ENCODE measurements around the gene KDM1A.
"Not testable (repeated sequence)": the region's sequence is repeated elsewhere in the genome, so short reads cannot be mapped to it uniquely, and the experiment has no call there.

KDM1A gene

GRCh38 chr1:23002218-23002617, 17.1 kb upstream of the KDM1A start:
- H3K4me1 ChIP-seq (ENCODE audit: insufficient read depth, low read length, poor library complexity, severe bottlenecking); H3F3A ChIP-seq (ENCODE audit: low read depth); H4K20me1 ChIP-seq (ENCODE audit: insufficient read depth, low read length, poor library complexity, severe bottlenecking); H3K9me3 ChIP-seq (ENCODE audit: insufficient read depth, low read depth, low read length); H3K9ac ChIP-seq (ENCODE audit: low read depth, low read length, poor library complexity, severe bottlenecking); H3K4me2 ChIP-seq (ENCODE audit: low read depth, low read length, poor library complexity, severe bottlenecking); H3K79me2 ChIP-seq (ENCODE audit: insufficient read depth, low read length); H3K36me3 ChIP-seq (ENCODE audit: insufficient read depth, low read length); H3K9me2 ChIP-seq (replicated peaks; ENCODE audit: low read depth, low read length); H3K27me3 ChIP-seq (ENCODE audit: insufficient read depth, low read length, poor library complexity, severe bottlenecking); H2AFZ ChIP-seq (ENCODE audit: low read length); H3K4me3 ChIP-seq (ENCODE audit: low read length, poor library complexity, severe bottlenecking): not testable (repeated sequence)

DNA sequence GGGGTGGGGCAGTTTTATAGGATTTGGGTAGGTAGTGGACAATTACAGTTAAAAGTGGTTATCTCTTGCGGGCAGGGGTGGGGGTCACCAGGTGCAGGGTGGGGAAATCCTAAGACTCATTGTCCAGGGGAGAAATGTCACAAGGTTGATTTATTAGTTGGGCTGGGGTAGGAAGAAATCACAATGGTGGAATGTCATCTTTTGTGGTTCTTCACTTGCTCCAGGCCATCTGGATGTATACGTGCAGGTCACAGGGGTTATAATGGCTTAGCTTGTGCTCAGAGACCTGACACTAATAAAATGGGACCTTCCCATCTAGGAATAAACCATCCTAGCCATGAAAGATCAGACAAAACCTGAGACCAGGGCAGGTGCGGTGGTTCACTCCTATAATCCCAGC, 15.2 kb upstream of the KDM1A start:
- H3K79me2 ChIP-seq (ENCODE audit: insufficient read depth, low read length): no peaks in the 10 kb centered on the region
- H3K4me2 ChIP-seq (ENCODE audit: low read depth, low read length, poor library complexity, severe bottlenecking): no peak overlapping the region
- no peak overlapping the region for H3K4me3 ChIP-seq (ENCODE audit: low read length, poor library complexity, severe bottlenecking)
- H3K27me3 ChIP-seq (ENCODE audit: insufficient read depth, low read length, poor library complexity, severe bottlenecking): no peaks in the 10 kb centered on the region
- no peaks in the 10 kb centered on the region for H3K9me3 ChIP-seq (ENCODE audit: insufficient read depth, low read depth, low read length)
- TF ChIP-seq, protein P1, sequence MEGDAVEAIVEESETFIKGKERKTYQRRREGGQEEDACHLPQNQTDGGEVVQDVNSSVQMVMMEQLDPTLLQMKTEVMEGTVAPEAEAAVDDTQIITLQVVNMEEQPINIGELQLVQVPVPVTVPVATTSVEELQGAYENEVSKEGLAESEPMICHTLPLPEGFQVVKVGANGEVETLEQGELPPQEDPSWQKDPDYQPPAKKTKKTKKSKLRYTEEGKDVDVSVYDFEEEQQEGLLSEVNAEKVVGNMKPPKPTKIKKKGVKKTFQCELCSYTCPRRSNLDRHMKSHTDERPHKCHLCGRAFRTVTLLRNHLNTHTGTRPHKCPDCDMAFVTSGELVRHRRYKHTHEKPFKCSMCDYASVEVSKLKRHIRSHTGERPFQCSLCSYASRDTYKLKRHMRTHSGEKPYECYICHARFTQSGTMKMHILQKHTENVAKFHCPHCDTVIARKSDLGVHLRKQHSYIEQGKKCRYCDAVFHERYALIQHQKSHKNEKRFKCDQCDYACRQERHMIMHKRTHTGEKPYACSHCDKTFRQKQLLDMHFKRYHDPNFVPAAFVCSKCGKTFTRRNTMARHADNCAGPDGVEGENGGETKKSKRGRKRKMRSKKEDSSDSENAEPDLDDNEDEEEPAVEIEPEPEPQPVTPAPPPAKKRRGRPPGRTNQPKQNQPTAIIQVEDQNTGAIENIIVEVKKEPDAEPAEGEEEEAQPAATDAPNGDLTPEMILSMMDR (conservative IDR thresholded peaks at IDR 0.05; ENCODE audit: low read length): no peak
- no peak for TF ChIP-seq EZH2phosphoT487 (IDR thresholded peaks at IDR 0.05; ENCODE audit: borderline replicate concordance)
- no peaks in the 10 kb centered on the region for H3K9me2 ChIP-seq (replicated peaks; ENCODE audit: low read depth, low read length)
- no peak overlapping the region for H2AFZ ChIP-seq (ENCODE audit: low read length)
- H3K4me1 ChIP-seq (ENCODE audit: insufficient read depth, low read length, poor library complexity, severe bottlenecking): no peaks in the 10 kb centered on the region
- no peaks in the 10 kb centered on the region for H4K20me1 ChIP-seq (ENCODE audit: insufficient read depth, low read length, poor library complexity, severe bottlenecking)
- H3K9ac ChIP-seq (ENCODE audit: low read depth, low read length, poor library complexity, severe bottlenecking): no peak overlapping the region
- H3F3A ChIP-seq (ENCODE audit: low read depth): no peaks in the 10 kb centered on the region
- no peaks in the 10 kb centered on the region for H3K36me3 ChIP-seq (ENCODE audit: insufficient read depth, low read length)

DNA sequence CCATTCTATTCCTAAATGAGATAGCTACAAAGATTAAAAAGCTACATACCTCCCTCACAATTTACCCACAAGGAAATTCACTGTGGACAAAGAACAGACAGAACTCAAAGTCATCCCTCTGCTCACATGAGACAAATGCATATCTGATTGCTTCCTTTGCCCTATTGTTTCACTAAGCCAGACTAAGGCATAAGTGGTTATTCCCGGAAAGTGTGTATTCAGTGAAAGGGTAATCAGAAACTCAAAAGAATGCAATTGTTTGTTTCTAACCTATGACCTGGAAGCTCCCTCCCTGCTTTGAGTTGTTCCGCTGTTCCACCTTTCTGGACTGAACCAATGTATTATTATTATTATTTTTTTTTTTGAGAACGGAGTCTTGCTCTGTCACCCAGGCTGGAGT, 14.5 kb upstream of the KDM1A start:
- not testable (repeated sequence) for H3K9me3 ChIP-seq (ENCODE audit: insufficient read depth, low read depth, low read length); H3K79me2 ChIP-seq (ENCODE audit: insufficient read depth, low read length); H3K36me3 ChIP-seq (ENCODE audit: insufficient read depth, low read length); H3F3A ChIP-seq (ENCODE audit: low read depth); H3K9me2 ChIP-seq (replicated peaks; ENCODE audit: low read depth, low read length); H3K4me3 ChIP-seq (ENCODE audit: low read length, poor library complexity, severe bottlenecking); H2AFZ ChIP-seq (ENCODE audit: low read length); H4K20me1 ChIP-seq (ENCODE audit: insufficient read depth, low read length, poor library complexity, severe bottlenecking); H3K27me3 ChIP-seq (ENCODE audit: insufficient read depth, low read length, poor library complexity, severe bottlenecking); H3K4me2 ChIP-seq (ENCODE audit: low read depth, low read length, poor library complexity, severe bottlenecking); H3K4me1 ChIP-seq (ENCODE audit: insufficient read depth, low read length, poor library complexity, severe bottlenecking); H3K9ac ChIP-seq (ENCODE audit: low read depth, low read length, poor library complexity, severe bottlenecking)

- no peaks in the 10 kb centered on the region for H3F3A ChIP-seq (ENCODE audit: low read depth)
- H3K9ac ChIP-seq (ENCODE audit: low read depth, low read length, poor library complexity, severe bottlenecking): no peak overlapping the region
- no peaks in the 10 kb centered on the region for H3K4me1 ChIP-seq (ENCODE audit: insufficient read depth, low read length, poor library complexity, severe bottlenecking)
- no peak overlapping the region for H2AFZ ChIP-seq (ENCODE audit: low read length)
- no peaks in the 10 kb centered on the region for H3K27me3 ChIP-seq (ENCODE audit: insufficient read depth, low read length, poor library complexity, severe bottlenecking)
- no peak for TF ChIP-seq EZH2phosphoT487 (IDR thresholded peaks at IDR 0.05; ENCODE audit: borderline replicate concordance)
- TF ChIP-seq, protein P1 (conservative IDR thresholded peaks at IDR 0.05; ENCODE audit: low read length): no peak
- H3K9me2 ChIP-seq (replicated peaks; ENCODE audit: low read depth, low read length): no peaks in the 10 kb centered on the region
- H3K36me3 ChIP-seq (ENCODE audit: insufficient read depth, low read length): no peaks in the 10 kb centered on the region
- no peaks in the 10 kb centered on the region for H3K79me2 ChIP-seq (ENCODE audit: insufficient read depth, low read length)
- H3K4me2 ChIP-seq (ENCODE audit: low read depth, low read length, poor library complexity, severe bottlenecking): no peak overlapping the region
- no peaks in the 10 kb centered on the region for H4K20me1 ChIP-seq (ENCODE audit: insufficient read depth, low read length, poor library complexity, severe bottlenecking)
- no peaks in the 10 kb centered on the region for H3K9me3 ChIP-seq (ENCODE audit: insufficient read depth, low read depth, low read length)
- no peak overlapping the region for H3K4me3 ChIP-seq (ENCODE audit: low read length, poor library complexity, severe bottlenecking)
Observed at GRCh38 chr1:23007106-23007505, 12.2 kb upstream of the KDM1A start.
